Hematopoietic multipotent progenitor cell treated with erythropoietin and hydrocortisone succinate and interleukin-3 and kit ligand, for 17 days (in vitro differentiated cells): ENCODE data around the gene RNF220.
"Not testable (repeated sequence)": the region's sequence is repeated elsewhere in the genome, so short reads cannot be mapped to it uniquely, and the experiment has no call there.

Experiments used
- DNase-seq: peaks from one replicate; pipeline ENCODE4 v3.0.0-alpha.2; 2015; ENCODE audit warnings: low spot score

The RNF220 gene

DNA sequence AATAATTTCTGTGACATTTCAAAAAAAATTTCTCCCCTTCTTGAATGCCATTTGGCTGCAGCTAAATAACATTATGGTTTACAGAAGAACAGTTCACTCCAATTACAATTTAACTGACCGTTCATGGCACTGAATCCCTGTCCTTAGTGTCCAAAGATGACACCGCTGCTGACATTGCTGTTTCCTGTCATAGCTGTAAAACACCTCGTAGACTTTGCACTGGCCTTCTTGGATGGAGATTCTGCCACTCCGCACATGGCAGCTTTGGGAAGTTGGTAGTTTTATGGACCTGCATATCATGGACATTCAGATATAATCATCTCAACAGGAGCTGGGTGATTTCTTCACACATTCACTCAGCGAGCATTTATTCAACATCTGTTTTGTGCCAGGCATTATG, 274.4 kb downstream of the RNF220 start:
- DNase-seq: no peak

DNA sequence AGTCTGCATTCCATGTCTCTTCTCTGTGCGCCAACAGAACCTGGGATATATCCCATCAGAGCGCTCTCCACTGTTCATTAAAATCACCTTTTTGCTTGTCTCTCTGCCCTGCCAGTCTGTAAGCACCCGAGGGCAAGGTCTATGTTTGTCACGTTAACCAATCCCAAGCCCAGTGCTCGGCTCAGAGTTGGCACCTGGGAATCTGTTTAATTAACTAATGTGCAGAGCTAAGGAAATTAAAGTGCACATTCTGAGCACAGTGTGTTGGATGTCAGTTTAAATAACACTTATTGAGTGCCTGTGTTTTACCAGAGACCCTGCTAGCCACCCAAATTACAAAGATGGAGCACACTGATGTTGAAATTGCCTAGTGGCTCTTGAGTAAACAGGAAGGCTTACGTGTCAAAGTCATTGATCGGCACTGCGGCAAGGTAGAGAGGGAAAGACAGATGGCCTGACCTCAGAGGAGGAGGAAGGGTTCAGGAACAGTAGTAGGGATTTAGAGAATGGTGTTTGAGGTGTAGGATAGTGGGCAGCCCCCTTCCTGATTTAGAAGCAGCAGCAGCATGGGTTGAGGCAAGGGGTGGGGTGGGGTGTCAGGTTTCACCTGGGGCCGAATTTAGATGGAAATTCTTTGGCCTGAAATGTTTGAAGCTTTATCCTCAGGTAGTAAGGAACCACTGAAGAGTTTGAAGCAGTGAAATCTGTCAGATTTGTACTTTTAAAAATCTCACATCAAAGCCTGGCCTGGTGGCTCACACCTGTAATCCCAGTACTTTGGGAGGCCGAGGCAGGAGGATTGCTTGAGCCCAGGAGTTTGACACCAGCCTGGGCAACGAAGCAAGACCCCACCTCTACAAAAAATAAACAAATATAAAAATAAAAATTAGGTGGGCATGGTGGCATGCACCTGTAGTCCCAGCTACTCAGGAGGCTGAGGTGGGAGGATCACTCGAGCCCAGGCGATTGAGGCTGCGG, 277.1 kb downstream of the RNF220 start:
- no peak for DNase-seq

DNA sequence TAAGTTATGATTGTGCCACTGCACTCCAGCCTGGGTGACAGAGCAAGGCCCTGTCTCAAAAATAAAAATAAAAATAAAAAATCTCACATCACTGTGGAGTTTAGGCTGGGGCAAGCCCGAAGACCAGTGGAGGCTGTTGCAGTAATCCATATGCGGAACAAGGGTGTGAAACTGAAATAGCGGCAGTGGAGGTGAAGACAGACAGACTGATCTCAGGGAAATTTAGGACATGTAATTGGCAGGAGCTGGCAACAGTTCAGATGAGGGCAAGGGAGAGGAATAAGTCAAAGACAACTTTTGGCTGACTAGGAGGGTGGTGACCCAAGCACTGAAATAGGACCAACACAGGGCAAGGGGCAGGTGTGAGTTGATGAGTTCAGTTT, 277.8 kb downstream of the RNF220 start:
- DNase-seq: no peak

DNA sequence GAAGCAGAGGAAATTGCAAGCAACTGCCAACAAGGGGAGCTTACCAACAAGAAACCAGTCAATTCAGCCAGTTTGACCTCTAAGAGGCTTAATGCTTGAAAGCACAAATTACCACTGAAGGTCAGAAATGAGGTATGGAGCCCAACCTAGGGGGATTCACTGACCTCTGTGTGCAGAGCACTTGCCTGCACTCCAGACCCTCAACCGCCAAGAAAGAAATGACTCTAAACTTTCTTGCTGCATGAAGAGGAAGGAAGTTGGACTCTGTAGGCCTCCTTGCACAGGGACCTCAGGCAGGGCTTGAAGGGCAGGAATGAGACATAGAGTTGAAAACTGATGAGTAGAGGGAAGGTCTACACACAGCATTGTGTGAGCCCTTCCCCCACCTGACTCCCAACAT, 279.5 kb downstream of the RNF220 start:
- DNase-seq: no peak

DNA sequence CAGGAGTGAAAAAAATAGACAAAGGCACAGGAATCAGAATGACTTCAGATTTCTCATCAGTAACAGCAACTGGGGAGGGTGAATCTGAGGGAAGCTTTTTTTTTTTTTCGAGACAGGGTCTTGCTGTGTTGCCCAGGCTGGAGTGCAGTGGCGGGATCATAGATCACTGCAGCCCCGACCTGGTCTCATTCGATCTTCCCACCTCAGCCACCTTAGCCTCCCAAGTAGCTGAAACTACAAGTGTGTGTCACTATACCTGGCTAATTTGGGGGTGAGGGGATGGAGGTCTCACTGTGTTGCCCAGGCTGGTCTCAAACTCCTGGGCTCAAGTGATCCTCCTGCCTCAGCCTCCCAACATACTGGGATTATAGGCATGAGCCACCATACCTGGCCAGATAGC, 280.2 kb downstream of the RNF220 start:
- no peak for DNase-seq

DNA sequence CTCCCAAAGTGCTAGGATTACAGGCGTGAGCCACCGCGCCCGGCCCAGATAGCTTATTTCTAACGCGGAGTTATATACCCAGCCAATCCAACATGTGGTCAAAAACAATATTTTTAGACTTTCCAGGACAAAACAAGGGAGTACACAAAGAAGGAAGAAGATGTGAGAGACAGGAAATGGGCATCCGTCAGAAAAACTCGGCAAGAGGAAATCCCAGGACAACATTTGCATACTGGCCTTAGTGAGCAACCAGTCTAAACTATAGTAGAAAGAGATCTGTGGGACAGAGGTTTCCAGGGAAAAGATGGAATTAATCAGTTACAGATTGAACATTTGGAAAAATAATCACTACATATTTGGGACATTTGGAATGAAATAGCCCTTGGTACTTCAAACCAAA, 280.8 kb downstream of the RNF220 start:
- DNase-seq: no peak

DNA sequence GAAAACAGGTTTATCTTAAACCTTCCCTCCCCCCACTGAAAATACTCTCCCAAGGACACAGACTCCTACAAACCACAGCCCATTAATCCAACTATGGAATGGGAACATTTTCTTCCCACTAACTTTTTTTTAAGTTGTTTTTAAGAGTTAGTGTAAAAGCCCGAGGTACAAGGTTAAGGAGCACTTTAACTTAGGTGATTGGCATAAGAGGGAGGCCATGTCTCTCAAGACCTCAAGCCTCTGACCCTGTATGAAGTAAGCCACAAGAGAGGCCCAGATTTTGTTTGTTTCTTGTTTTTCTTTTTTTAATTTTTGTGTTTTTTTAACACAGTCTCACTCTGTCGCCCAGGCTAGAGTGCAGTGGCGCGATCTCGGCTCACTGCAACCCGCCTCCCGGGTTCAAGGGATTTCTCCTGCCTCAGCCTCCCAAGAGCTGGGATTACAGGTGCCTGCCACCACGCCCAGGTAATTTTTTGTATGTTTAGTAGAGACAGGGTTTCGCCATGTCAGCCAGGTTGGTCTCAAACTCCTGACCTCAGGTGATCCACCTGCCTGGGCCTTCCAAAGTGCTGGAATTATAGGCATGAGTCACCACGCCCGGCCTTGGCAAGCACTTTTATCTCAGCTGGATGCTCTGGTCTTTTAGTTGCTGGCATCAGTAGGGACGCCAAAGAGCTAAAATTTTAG, 283.8 kb downstream of the RNF220 start:
- DNase-seq: no peak

DNA sequence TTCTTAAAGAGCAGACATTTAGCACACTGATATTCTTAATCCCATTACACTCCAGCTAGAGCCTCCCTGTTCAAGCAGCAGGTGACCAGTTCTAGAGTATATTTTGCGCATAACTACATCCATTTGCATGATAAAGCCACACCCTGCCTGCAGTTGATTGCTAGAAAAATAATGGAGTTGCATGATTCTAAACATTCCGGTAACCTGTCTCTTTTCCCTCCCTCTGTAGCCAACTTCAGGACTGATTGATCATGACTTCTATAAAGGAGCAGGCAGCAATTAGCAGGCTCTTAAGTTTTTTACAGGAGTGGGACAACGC, 284.4 kb downstream of the RNF220 start:
- DNase-seq: no peak

DNA sequence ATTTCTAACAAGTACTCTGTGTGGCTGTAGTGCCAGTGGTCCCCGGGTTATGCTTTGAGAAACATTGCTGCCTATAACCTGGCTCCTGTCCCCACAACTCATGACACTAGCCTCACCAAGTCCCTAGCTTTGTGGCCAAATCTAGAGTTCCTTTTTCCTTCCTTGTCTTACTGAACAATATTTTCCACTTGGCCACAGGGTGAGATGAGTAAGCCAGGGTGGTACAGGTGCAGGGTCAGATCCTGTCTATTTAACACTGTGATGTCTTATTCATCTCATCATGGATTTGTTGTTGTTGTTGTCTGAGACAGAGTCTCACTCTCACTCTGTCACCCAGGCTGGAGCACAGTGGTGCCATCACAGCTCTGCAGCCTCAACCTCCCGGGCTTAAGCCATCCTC, 288.1 kb downstream of the RNF220 start:
- no peak for DNase-seq

DNA sequence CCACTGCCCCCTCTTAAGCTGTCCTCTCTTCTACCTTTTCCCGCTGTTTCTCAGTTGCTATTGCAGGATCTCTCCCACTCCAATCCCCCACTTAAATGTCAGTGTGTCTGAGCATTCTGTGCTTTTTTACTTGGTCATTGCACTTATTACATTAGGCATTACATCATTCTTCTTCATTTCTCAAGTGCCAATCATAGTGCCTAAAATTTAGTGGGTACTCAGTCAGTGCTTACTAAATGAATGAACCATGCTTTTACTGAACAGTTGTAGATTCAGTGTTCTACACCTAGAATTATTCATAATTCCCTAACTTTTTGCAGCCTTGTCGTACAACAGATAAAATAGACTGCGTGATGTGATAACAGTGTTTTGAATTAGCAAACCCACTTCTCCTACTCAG, 288.8 kb downstream of the RNF220 start:
- DNase-seq: no peak

DNA sequence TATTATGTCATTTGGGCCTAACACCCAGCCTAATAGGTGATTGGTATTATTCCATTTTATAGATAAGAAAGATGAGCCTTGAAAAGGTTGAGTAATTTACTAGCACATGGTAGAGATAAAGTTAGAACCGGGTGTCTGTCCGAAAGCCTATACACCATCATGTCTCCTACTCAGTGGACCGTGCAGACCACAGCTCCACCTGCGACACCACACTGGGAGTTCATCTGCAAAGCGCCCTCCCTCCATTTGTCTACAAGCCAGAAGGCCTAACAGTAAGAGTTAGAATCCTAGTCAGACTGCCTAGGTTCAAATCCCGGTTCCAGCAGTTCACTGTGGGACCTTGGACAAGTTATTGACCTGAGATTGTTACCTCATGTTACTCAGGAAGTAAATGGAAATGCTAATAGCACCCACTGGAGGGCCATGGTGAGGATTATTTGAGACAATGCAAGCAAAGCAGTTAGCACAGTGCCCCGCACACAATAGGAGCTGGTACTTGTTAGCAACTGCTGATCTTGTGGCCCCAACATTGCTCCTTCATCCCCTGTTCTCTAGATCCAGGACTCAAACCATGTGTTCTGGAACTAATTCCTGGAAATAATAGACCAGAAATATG, 289.9 kb downstream of the RNF220 start:
- no peak for DNase-seq

DNA sequence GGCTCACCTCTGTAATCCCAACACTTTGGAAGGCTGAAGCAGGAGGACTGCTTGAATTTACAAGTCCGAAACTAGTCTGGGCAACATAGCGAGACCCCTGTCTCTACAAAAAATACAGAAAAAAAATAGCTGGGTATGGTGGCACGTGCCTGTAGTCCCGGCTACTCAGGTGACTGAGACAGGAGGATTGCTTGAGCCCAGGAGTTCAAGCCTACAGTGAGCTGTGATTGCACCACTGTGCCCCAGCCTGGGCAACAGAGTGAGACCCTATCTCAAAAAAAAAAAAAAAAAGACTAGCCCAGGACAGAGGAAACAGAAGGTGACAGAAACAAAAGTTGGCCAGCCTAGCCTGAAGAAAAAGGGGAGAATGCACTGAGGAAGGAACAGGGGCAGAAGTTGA, 290.6 kb downstream of the RNF220 start:
- DNase-seq: no peak

DNA sequence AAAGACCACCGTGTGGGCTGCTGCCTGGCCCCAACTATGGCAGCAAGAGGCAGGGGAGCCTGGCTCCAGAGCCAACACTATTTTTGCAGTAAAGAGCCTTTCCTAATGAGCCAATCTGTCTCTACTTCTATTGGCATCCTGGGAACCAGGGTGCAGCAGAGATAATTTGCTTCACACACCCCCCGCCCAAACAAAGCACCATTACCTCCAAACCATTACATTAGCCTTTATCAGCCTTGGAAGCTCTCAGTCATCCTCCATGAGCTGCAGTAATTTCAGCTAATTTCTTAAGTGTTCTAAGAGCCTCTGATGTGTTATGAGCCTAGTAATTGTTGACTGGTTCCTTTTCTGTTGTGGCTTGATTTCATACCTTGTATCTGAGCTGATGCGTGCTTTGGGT, 291.0 kb downstream of the RNF220 start:
- DNase-seq: no peak

DNA sequence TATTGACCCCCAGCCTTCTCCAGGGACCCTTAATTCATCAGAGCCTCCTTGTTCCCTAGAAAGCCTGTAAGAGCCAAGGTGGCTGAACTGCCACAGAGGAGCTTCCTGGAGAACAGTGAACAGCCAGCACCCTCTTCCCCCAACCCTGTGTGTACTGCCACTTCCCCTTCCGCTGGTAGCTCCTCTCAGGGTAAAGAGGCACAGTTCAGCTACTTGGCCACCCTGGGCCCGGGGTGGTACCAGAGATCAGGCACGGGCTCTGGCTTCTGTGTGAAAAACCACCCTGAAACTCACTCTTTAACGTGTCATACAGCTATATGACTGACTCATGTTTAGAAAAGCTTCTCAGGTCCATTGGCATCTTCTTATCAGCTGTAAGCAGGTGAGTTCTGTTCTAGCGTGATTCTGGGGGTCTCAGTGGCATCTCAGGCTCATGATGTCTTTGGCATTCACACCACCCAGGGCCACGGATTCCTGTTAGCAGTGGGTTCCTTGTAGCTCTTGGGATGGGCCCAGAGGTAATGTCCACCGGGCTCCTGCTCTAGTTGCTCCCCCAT, 291.8 kb downstream of the RNF220 start:
- no peak for DNase-seq

DNA sequence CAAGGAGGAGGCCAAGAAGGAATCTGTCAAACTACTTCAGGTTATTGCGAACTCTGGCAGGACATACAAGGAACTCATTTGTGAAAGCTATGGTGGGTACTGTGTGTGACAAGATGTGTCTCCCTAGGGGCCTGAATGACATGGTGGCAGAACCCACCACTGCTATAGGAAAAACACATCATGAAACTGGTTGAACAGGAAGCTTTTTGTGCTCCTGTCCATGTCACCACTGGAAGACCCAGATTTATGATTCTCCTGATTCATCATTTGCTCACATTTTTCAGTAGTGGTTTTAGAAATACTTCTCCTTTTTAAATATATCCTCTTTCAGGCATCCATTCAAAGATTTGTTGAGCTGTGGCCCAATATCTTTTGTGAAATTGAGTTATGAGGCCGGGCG, 293.1 kb downstream of the RNF220 start:
- no peak for DNase-seq

DNA sequence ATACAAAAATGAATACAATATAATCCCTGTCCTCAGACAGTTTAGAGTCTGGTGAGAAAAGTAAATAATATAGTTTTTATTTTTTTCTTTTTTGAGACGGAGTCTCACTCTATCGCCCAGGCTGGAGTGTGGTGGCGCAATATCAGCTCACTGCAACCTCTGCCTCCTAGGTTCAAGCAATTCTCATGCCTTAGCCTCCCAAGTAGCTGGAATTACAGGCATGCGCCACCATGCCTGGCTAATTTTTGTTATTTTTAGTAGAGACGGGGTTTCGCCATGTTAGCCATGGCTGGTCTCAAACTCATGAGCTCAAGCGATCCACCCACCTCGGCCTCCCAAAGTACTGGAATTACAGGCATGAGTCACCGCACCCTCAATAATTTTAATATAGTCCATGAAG, 294.3 kb downstream of the RNF220 start:
- DNase-seq: not testable (repeated sequence)

DNA sequence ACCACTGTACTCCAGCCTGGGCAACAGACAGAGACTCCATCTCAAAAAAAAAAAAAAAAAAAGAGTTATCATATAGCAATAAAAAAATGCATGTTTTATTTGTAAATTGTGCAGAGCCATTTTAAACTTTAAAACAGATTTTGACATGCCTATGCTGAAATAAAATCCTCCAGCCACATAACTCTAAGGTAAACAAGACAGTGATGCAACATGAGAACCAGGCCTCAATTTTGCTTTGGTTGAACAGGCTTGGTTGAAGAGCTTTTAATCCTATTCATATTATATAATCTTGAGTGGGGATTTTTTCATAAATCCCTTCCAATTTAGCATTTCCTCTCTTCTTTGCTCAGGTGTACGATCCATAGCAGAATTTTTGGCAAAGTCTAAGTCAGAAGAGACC, 295.5 kb downstream of the RNF220 start:
- DNase-seq: no peak

DNA sequence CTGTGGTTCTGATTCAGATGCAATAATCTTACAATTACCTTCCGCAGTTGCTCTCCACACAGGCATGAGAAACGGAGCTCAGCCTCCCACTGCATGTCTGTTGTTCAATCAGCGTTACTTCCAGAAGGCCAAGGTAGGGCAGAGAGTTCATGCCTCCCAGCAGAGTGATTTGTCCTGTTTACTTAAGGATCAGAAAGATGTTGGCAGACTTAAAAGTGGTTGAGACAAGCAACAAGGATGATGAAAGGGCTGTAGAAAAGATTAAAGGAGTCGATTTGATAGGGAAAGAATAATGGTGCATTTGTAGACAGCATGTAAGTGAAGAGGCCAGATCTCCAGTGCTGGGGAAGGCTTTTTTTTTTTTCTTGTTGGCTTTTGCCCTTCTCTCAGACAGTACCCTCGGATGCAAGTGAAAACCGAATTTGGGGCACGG, 296.1 kb downstream of the RNF220 start:
- DNase-seq: no peak
